Esophagus muscularis mucosa (tissue), 4 donors: Measurements from ENCODE around the gene IPO8. TPM values are rescaled to one million over a fixed set of nuclear protein-coding genes. Genes with fewer than 3 reads are reported as not detected.

Source experiments
- DNase-seq: peaks from one replicate; pipeline ENCODE4 v3.0.0-alpha.2; 2017; ENCODE audit errors: extremely low spot score
- H3K27ac ChIP-seq, 4 donors: fragments of 200-600 bp; sonication (generic); replicated peaks in 1 of 4; 1 replicate in 3 of 4; 2 replicates in 1 of 4; pipeline ENCODE4 v1.5.1; 2016 to 2019; ENCODE audit warnings: mild to moderate bottlenecking in 1 of 4
- H3K27me3 ChIP-seq, 4 donors: fragments of 200-600 bp; sonication (generic); one replicate each; pipeline versions ENCODE4 v1.5.1 to v1.6.0; 2016 to 2019
- H3K36me3 ChIP-seq, 4 donors: fragments of 200-600 bp; sonication (generic); one replicate each; pipeline ENCODE4 v1.5.1; 2016 to 2019
- H3K4me1 ChIP-seq, 4 donors: fragments of 200-600 bp; sonication (generic); one replicate each; pipeline ENCODE4 v1.5.1; 2016 to 2019
- H3K4me3 ChIP-seq, 4 donors: fragments of 200-600 bp; sonication (generic); 1 replicate in 2 of 4; 2 replicates in 2 of 4; pipeline ENCODE4 v1.5.1; 2016 to 2019; ENCODE audit warnings: mild to moderate bottlenecking in 4 of 4, moderate library complexity in 1 of 4
- H3K9me3 ChIP-seq, 4 donors: fragments of 200-600 bp; sonication (generic); 1 replicate in 3 of 4; 2 replicates in 1 of 4; pipeline ENCODE4 v1.5.1; 2016 to 2019
- EP300 ChIP-seq: sonication (generic); formaldehyde crosslinking; IDR thresholded peaks from one replicate; pipeline ENCODE4 v1.6.1; 2017; ENCODE audit warnings: antibody characterized with exemption
- POLR2A ChIP-seq: fragments of 450-650 bp; IDR thresholded peaks from one replicate; pipeline ENCODE4 v1.6.1; 2017; ENCODE audit warnings: antibody characterized with exemption, moderate library complexity, mild to moderate bottlenecking, low read depth
- POLR2AphosphoS5 ChIP-seq, 2 donors: sonication (generic); formaldehyde crosslinking; IDR thresholded peaks; one replicate each; pipeline ENCODE4 v1.6.1; 2017; ENCODE audit warnings: antibody characterized with exemption in 2 of 2
- WGBS: methylation state at CpG from one replicate; pipeline ENCODE4 v1.1.5; 2018; 5-methylcytosine and 5-hydroxymethylcytosine counted together
- intact Hi-C: fragments of 100-400 bp; cut with DNase I; formaldehyde crosslinking; loops from one replicate; pipeline ENCODE4 v1.15.1; 2023
- total RNA-seq, 4 donors: library from RNA; depleted of rRNA; stranded (reverse); fragments of >200 nt; gene quantifications; one replicate each; pipeline versions ENCODE4 v1.1.0 to v1.2.1, GENCODE V29; 2016
- TF ChIP-seq, protein P1 (sequence below), 3 experiments: fragments of 200-600 bp in 2 of 3; fragments of 450-650 bp in 1 of 3; sonication (generic) in 2 of 3; IDR thresholded peaks; one replicate each; pipeline ENCODE4 v1.5.1; 2017 to 2019; ENCODE audit warnings: antibody characterized with exemption in 3 of 3, mild to moderate bottlenecking in 2 of 3, moderate library complexity in 1 of 3

Gene IPO8
- total RNA-seq, 4 donors from 2014 or later: 35.0 to 63.6 (median 41.0) TPM

- H3K36me3 ChIP-seq: peaks cover 23 to 86% (median 64%) of the 10 kb centered on the region in 4 donors
These were observed 16.4 kb downstream of the IPO8 start for GRCh38 chr12:30679241-30679640.

GRCh38 chr12:30678221-30678620, 17.4 kb downstream of the IPO8 start:
- 93% methylated on average over 1 of the region's 1 CpG for WGBS
- no peak for DNase-seq
- no peak for TF ChIP-seq POLR2AphosphoS5 (IDR thresholded peaks at IDR 0.05)
- Histone ChIP-seq H3K27ac (no peak overlapping the region), H3K9me3 (no peaks in the 10 kb centered on the region), H3K36me3 (peaks cover 31 to 89% (median 68%) of the 10 kb centered on the region in 4 donors), H3K4me1 (no peaks in the 10 kb centered on the region), H3K4me3 (no peak overlapping the region), H3K27me3 (no peaks in the 10 kb centered on the region)
- intact Hi-C loops: no loop called here

More at GRCh38 chr12:30679241-30679640, 16.4 kb downstream of the IPO8 start:
- H3K27me3 ChIP-seq: no peaks in the 10 kb centered on the region
- H3K4me1 ChIP-seq: no peaks in the 10 kb centered on the region
- no peaks in the 10 kb centered on the region for H3K9me3 ChIP-seq
- H3K4me3 ChIP-seq: no peak overlapping the region
- no peak for DNase-seq
- 66% methylated on average over 1 of the region's 1 CpG for WGBS
- intact Hi-C loops: no loop called here
- no peak for TF ChIP-seq EP300
- TF ChIP-seq POLR2AphosphoS5 (IDR thresholded peaks at IDR 0.05): no peak
- TF ChIP-seq, protein P1, sequence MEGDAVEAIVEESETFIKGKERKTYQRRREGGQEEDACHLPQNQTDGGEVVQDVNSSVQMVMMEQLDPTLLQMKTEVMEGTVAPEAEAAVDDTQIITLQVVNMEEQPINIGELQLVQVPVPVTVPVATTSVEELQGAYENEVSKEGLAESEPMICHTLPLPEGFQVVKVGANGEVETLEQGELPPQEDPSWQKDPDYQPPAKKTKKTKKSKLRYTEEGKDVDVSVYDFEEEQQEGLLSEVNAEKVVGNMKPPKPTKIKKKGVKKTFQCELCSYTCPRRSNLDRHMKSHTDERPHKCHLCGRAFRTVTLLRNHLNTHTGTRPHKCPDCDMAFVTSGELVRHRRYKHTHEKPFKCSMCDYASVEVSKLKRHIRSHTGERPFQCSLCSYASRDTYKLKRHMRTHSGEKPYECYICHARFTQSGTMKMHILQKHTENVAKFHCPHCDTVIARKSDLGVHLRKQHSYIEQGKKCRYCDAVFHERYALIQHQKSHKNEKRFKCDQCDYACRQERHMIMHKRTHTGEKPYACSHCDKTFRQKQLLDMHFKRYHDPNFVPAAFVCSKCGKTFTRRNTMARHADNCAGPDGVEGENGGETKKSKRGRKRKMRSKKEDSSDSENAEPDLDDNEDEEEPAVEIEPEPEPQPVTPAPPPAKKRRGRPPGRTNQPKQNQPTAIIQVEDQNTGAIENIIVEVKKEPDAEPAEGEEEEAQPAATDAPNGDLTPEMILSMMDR (IDR thresholded peaks at IDR 0.05): no peak
- no peak for TF ChIP-seq POLR2A
- H3K27ac ChIP-seq: no peak overlapping the region

DNA sequence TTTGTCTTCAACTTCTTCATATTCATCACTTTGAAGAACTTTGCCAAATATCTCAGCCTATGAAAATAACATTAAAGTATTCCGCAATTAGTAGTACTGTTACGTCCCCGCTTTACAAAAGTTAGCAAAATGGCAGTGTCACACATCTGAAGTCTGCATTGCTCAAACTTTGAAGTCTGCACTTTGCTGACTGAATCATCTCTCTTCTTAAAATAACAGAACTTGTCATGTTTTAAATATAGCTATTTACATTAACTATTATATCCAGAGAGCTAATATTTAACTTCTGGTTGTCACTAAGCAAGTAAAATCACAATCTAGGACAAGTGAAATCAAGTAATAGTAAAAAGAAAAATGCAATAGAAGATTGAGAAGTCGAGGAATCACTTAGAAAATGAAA, 34.5 kb downstream of the IPO8 start:
- TF ChIP-seq, protein P1 (IDR thresholded peaks at IDR 0.05): no peak
- TF ChIP-seq POLR2AphosphoS5 (IDR thresholded peaks at IDR 0.05) (no peak), POLR2A (no peak), EP300 (no peak)
- H3K36me3 ChIP-seq: peaks cover 14 to 92% (median 55%) of the 10 kb centered on the region in 4 donors

DNA sequence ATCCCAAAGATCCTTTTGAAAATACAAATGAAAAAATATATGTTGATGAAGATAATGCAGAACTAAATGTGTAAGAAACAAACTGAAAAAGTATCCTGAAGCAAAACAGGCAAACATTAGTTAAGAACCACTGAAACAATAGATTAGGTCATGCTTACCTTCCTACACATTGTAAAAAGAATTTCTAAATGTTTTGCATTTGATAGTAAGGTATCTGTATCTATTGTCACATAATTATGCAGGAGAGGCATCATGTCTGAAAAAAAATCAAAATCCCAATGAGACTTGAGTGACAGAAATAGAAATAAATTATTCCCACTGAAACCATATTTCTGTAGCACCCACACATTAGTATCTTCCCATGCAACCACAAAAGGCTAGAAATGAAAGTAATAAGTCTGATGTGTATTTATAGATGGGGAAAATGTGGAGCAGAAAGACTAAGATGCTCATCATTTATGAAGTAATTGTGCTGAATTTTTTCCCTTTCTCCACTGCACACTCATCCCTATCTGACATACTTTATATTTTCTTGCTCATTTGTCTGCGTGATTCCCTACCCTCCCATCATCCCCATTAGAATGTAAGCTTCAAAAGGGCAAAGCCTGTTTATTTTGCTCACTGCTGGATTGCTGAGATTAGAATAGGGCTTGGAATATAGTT, 43.5 kb downstream of the IPO8 start:
- no peaks in the 10 kb centered on the region for H3K9me3 ChIP-seq
- H3K36me3 ChIP-seq: peaks cover 6 to 57% (median 38%) of the 10 kb centered on the region in 4 donors
- TF ChIP-seq EP300 (no peak), POLR2AphosphoS5 (IDR thresholded peaks at IDR 0.05) (no peak), POLR2A (no peak)
- TF ChIP-seq, protein P1 (IDR thresholded peaks at IDR 0.05): no peak
- peaks cover 0 to 2% (median 0%) of the 10 kb centered on the region in 4 donors for H3K4me1 ChIP-seq
- no peak for DNase-seq
- no peak overlapping the region for H3K27ac ChIP-seq
- intact Hi-C loops: no loop called here
- WGBS: 91% methylated on average over 1 of the region's 1 CpG
- no peak overlapping the region for H3K4me3 ChIP-seq
- no peaks in the 10 kb centered on the region for H3K27me3 ChIP-seq

More for the DNA sequence above, 34.5 kb downstream of the IPO8 start:
- no peak for DNase-seq
- no peak overlapping the region for H3K27ac ChIP-seq
- H3K9me3 ChIP-seq: no peaks in the 10 kb centered on the region
- H3K4me1 ChIP-seq: no peaks in the 10 kb centered on the region
- no peak overlapping the region for H3K4me3 ChIP-seq
- intact Hi-C loops: no loop called here
- no peaks in the 10 kb centered on the region for H3K27me3 ChIP-seq
- 91% methylated on average over 4 of the region's 4 CpGs for WGBS

GRCh38 chr12:30646821-30647220, 48.8 kb downstream of the IPO8 start:
- no peak for TF ChIP-seq POLR2A
- TF ChIP-seq POLR2AphosphoS5 (IDR thresholded peaks at IDR 0.05): no peak
- TF ChIP-seq EP300: no peak
- TF ChIP-seq, protein P1 (IDR thresholded peaks at IDR 0.05): no peak
- H3K4me1 ChIP-seq: peaks cover 0 to 8% (median 0%) of the 10 kb centered on the region in 4 donors
- H3K4me3 ChIP-seq: no peak overlapping the region
- DNase-seq: no peak
- H3K27me3 ChIP-seq: no peaks in the 10 kb centered on the region
- intact Hi-C loops: no loop called here
- H3K36me3 ChIP-seq: peaks cover 6 to 42% (median 20%) of the 10 kb centered on the region in 4 donors
- no peaks in the 10 kb centered on the region for H3K9me3 ChIP-seq
- 51% methylated on average over 4 of the region's 4 CpGs for WGBS
- no peak overlapping the region for H3K27ac ChIP-seq
